SK-N-SH (cell line): Measurements from ENCODE around the gene PPAT.

ENCODE experiments used
- CTCF ChIP-seq: fragments of 200-600 bp; sonication (generic); IDR thresholded peaks from 2 replicates; pipeline ENCODE4 v1.6.1; 2017; ENCODE audit warnings: antibody characterized with exemption, mild to moderate bottlenecking, moderate library complexity
- YY1 ChIP-seq: IDR thresholded peaks from 2 replicates; pipeline ENCODE4 v1.4.0; 2012; ENCODE audit warnings: low read depth, mild to moderate bottlenecking

- TF ChIP-seq YY1 (no peak), CTCF (no peak)
Observed at GRCh38 chr4:56435140-56435926, at the start of gene PPAT.
